ENCODE measurements around the gene MAP2K2.

MAP2K2 gene

GRCh38 chr19:4043966-4044715, 79.8 kb downstream of the MAP2K2 start:
- no peak for DNase-seq (ENCODE audit: low read depth)

GRCh38 chr19:4043401-4043800, 80.5 kb downstream of the MAP2K2 start:
- DNase-seq (ENCODE audit: low read depth): no peak

- DNase-seq (ENCODE audit: low read depth): no peak
These were observed 81.2 kb downstream of the MAP2K2 start for GRCh38 chr19:4042731-4043082.

GRCh38 chr19:4042064-4042730, 81.7 kb downstream of the MAP2K2 start:
- DNase-seq (ENCODE audit: low read depth): no peak
